RPMI7951 (cell line): ENCODE data around the gene TPMT. TPM values are rescaled to one million over a fixed set of nuclear protein-coding genes. Genes with fewer than 3 reads are reported as not detected.

Experiments
- total RNA-seq: library from RNA; depleted of rRNA; stranded (reverse); fragments of >200 nt; shearing (Covaris generic); gene quantifications from 2 replicates; pipeline ENCODE4 v1.2.3, GENCODE V29; 2014; rRNA removed

The TPMT gene
- total RNA-seq, 1 experiment from 2014 or later, result 26.8 TPM

Other genes with a start within 250 kb of the TPMT start
- 25.5 and 25.7 TPM in 2 replicates for gene KIF13A, start 167.4 kb downstream of the TPMT start, total RNA-seq
- gene NHLRC1, start 32.4 kb downstream of the TPMT start, total RNA-seq, result 2.1 and 2.2 TPM in 2 replicates
- gene KDM1B, start 345 bp upstream of the TPMT start, total RNA-seq, result 7.9 and 12.5 TPM in 2 replicates
- 190 and 227 TPM in 2 replicates for gene DEK, start 109.5 kb upstream of the TPMT start, total RNA-seq
- gene RNF144B, start 232.3 kb upstream of the TPMT start, total RNA-seq, result 0.10 TPM in 1 of 2 replicates, not detected in the other